ENCODE measurements around the gene COL21A1. TPM values are rescaled to one million over a fixed set of nuclear protein-coding genes. Genes with fewer than 3 reads are reported as not detected.

COL21A1 gene
- total and polyA plus RNA-seq, 3 experiments from 2014 or later: not detected

- no peak overlapping the region for H3K27ac ChIP-seq (ENCODE audit: low read depth, low read length)
- H3K36me3 ChIP-seq (ENCODE audit: insufficient read depth, low read length): no peaks in the 10 kb centered on the region
- no peak overlapping the region for H3K4me3 Mint-ChIP-seq
- H3K4me1 ChIP-seq (ENCODE audit: insufficient read depth, low read length): no peaks in the 10 kb centered on the region
- no peak overlapping the region for H3K4me3 ChIP-seq (ENCODE audit: low read length)
- H3K36me3 Mint-ChIP-seq: no peaks in the 10 kb centered on the region
- no peaks in the 10 kb centered on the region for H3K27me3 Mint-ChIP-seq
- no peaks in the 10 kb centered on the region for H3K4me1 Mint-ChIP-seq
- no peak for DNase-seq
- H3K27ac Mint-ChIP-seq: no peak overlapping the region
- H3K9me3 Mint-ChIP-seq: peaks cover 2 to 12% (median 3%) of the 10 kb centered on the region in 5 donors
- CTCF ChIA-PET: interaction anchor here (0.8 kb wide), 1 partner anchor 45 kb away, joined by 3 read pairs; no protein-coding TSS in a partner anchor
- H3K27me3 ChIP-seq (ENCODE audit: insufficient read depth, low read length, poor library complexity, severe bottlenecking): no peaks in the 10 kb centered on the region
- POLR2A ChIA-PET: no interaction called here
- H3K9me3 ChIP-seq (ENCODE audit: low read length): no peaks in the 10 kb centered on the region
These were observed 214.6 kb downstream of the COL21A1 start for GRCh38 chr6:56032715-56033260.

GRCh38 chr6:56027865-56028264, 219.5 kb downstream of the COL21A1 start:
- H3K9me3 Mint-ChIP-seq: peaks cover 6 to 26% (median 7%) of the 10 kb centered on the region in 5 donors
- no peak overlapping the region for H3K4me3 Mint-ChIP-seq
- H3K4me1 Mint-ChIP-seq: no peaks in the 10 kb centered on the region
- H3K36me3 Mint-ChIP-seq: no peaks in the 10 kb centered on the region
- no peaks in the 10 kb centered on the region for H3K27me3 Mint-ChIP-seq
- no peak for DNase-seq
- ChIA-PET POLR2A (no interaction called here), CTCF (no interaction called here)
- H3K9me3 ChIP-seq (ENCODE audit: low read length): no peaks in the 10 kb centered on the region
- H3K27ac ChIP-seq (ENCODE audit: low read depth, low read length): no peak overlapping the region
- H3K27me3 ChIP-seq (ENCODE audit: insufficient read depth, low read length, poor library complexity, severe bottlenecking): no peaks in the 10 kb centered on the region
- H3K4me3 ChIP-seq (ENCODE audit: low read length): no peak overlapping the region
- no peaks in the 10 kb centered on the region for H3K36me3 ChIP-seq (ENCODE audit: insufficient read depth, low read length)
- H3K4me1 ChIP-seq (ENCODE audit: insufficient read depth, low read length): no peaks in the 10 kb centered on the region
- no peak overlapping the region for H3K27ac Mint-ChIP-seq

GRCh38 chr6:56026455-56027180, 220.8 kb downstream of the COL21A1 start:
- DNase-seq: no peak
- no peaks in the 10 kb centered on the region for H3K36me3 ChIP-seq (ENCODE audit: insufficient read depth, low read length)
- no peak overlapping the region for H3K4me3 ChIP-seq (ENCODE audit: low read length)
- H3K27ac Mint-ChIP-seq: no peak overlapping the region
- peaks cover 2 to 25% (median 6%) of the 10 kb centered on the region in 5 donors for H3K9me3 Mint-ChIP-seq
- no peak overlapping the region for H3K4me3 Mint-ChIP-seq
- no peaks in the 10 kb centered on the region for H3K27me3 ChIP-seq (ENCODE audit: insufficient read depth, low read length, poor library complexity, severe bottlenecking)
- no peak overlapping the region for H3K27ac ChIP-seq (ENCODE audit: low read depth, low read length)
- no peaks in the 10 kb centered on the region for H3K27me3 Mint-ChIP-seq
- H3K4me1 ChIP-seq (ENCODE audit: insufficient read depth, low read length): no peaks in the 10 kb centered on the region
- POLR2A ChIA-PET: no interaction called here
- H3K9me3 ChIP-seq (ENCODE audit: low read length): no peaks in the 10 kb centered on the region
- no peaks in the 10 kb centered on the region for H3K4me1 Mint-ChIP-seq
- H3K36me3 Mint-ChIP-seq: no peaks in the 10 kb centered on the region
- CTCF ChIA-PET: no interaction called here

- Histone ChIP-seq H3K4me1 (ENCODE audit: insufficient read depth, low read length) (no peaks in the 10 kb centered on the region), H3K9me3 (ENCODE audit: low read length) (no peaks in the 10 kb centered on the region), H3K27ac (ENCODE audit: low read depth, low read length) (no peak overlapping the region), H3K4me3 (ENCODE audit: low read length) (no peak overlapping the region), H3K27me3 (ENCODE audit: insufficient read depth, low read length, poor library complexity, severe bottlenecking) (no peaks in the 10 kb centered on the region), H3K36me3 (ENCODE audit: insufficient read depth, low read length) (no peaks in the 10 kb centered on the region)
- DNase-seq: no peak
- peaks cover 2 to 29% (median 7%) of the 10 kb centered on the region in 5 donors for H3K9me3 Mint-ChIP-seq
- no peaks in the 10 kb centered on the region for H3K36me3 Mint-ChIP-seq
- ChIA-PET CTCF (no interaction called here), POLR2A (no interaction called here)
- no peaks in the 10 kb centered on the region for H3K27me3 Mint-ChIP-seq
- H3K4me3 Mint-ChIP-seq: no peak overlapping the region
- H3K27ac Mint-ChIP-seq: no peak overlapping the region
- no peaks in the 10 kb centered on the region for H3K4me1 Mint-ChIP-seq
These were observed 221.6 kb downstream of the COL21A1 start for GRCh38 chr6:56025795-56026194.

- Histone ChIP-seq H3K9me3 (ENCODE audit: low read length) (no peaks in the 10 kb centered on the region), H3K4me1 (ENCODE audit: insufficient read depth, low read length) (no peaks in the 10 kb centered on the region), H3K27ac (ENCODE audit: low read depth, low read length) (no peak overlapping the region), H3K36me3 (ENCODE audit: insufficient read depth, low read length) (no peaks in the 10 kb centered on the region), H3K4me3 (ENCODE audit: low read length) (no peak overlapping the region), H3K27me3 (ENCODE audit: insufficient read depth, low read length, poor library complexity, severe bottlenecking) (no peaks in the 10 kb centered on the region)
- Mint-ChIP-seq H3K27me3 (no peaks in the 10 kb centered on the region), H3K36me3 (no peaks in the 10 kb centered on the region), H3K9me3 (peaks cover 2 to 31% (median 5%) of the 10 kb centered on the region in 5 donors), H3K4me3 (no peak overlapping the region), H3K4me1 (no peaks in the 10 kb centered on the region), H3K27ac (no peak overlapping the region)
- no peak for DNase-seq
- CTCF ChIA-PET: no interaction called here
- POLR2A ChIA-PET: no interaction called here
These were observed 222.4 kb downstream of the COL21A1 start for GRCh38 chr6:56024931-56025330.

GRCh38 chr6:56023829-56024228, 223.6 kb downstream of the COL21A1 start:
- POLR2A ChIA-PET: no interaction called here
- no peaks in the 10 kb centered on the region for H3K36me3 Mint-ChIP-seq
- Histone ChIP-seq H3K4me3 (ENCODE audit: low read length) (no peak overlapping the region), H3K27me3 (ENCODE audit: insufficient read depth, low read length, poor library complexity, severe bottlenecking) (no peaks in the 10 kb centered on the region), H3K9me3 (ENCODE audit: low read length) (no peaks in the 10 kb centered on the region), H3K27ac (ENCODE audit: low read depth, low read length) (no peak overlapping the region), H3K36me3 (ENCODE audit: insufficient read depth, low read length) (no peaks in the 10 kb centered on the region), H3K4me1 (ENCODE audit: insufficient read depth, low read length) (no peaks in the 10 kb centered on the region)
- no peak for DNase-seq
- no peak overlapping the region for H3K4me3 Mint-ChIP-seq
- H3K9me3 Mint-ChIP-seq: peaks cover 2 to 38% (median 7%) of the 10 kb centered on the region in 5 donors
- CTCF ChIA-PET: no interaction called here
- no peak overlapping the region for H3K27ac Mint-ChIP-seq
- H3K4me1 Mint-ChIP-seq: no peaks in the 10 kb centered on the region
- no peaks in the 10 kb centered on the region for H3K27me3 Mint-ChIP-seq

GRCh38 chr6:56022678-56023077, 224.7 kb downstream of the COL21A1 start:
- H3K36me3 Mint-ChIP-seq: no peaks in the 10 kb centered on the region
- Histone ChIP-seq H3K9me3 (ENCODE audit: low read length) (no peaks in the 10 kb centered on the region), H3K27me3 (ENCODE audit: insufficient read depth, low read length, poor library complexity, severe bottlenecking) (no peaks in the 10 kb centered on the region), H3K27ac (ENCODE audit: low read depth, low read length) (no peak overlapping the region), H3K36me3 (ENCODE audit: insufficient read depth, low read length) (no peaks in the 10 kb centered on the region), H3K4me1 (ENCODE audit: insufficient read depth, low read length) (no peaks in the 10 kb centered on the region), H3K4me3 (ENCODE audit: low read length) (no peak overlapping the region)
- H3K9me3 Mint-ChIP-seq: peaks cover 2 to 47% (median 9%) of the 10 kb centered on the region in 5 donors
- no peak overlapping the region for H3K4me3 Mint-ChIP-seq
- no peaks in the 10 kb centered on the region for H3K4me1 Mint-ChIP-seq
- H3K27me3 Mint-ChIP-seq: no peaks in the 10 kb centered on the region
- H3K27ac Mint-ChIP-seq: no peak overlapping the region
- ChIA-PET CTCF (no interaction called here), POLR2A (no interaction called here)
- no peak for DNase-seq

GRCh38 chr6:56021943-56022342, 225.4 kb downstream of the COL21A1 start:
- no peak overlapping the region for H3K4me3 Mint-ChIP-seq
- peaks cover 2 to 47% (median 9%) of the 10 kb centered on the region in 5 donors for H3K9me3 Mint-ChIP-seq
- H3K9me3 ChIP-seq (ENCODE audit: low read length): no peaks in the 10 kb centered on the region
- H3K27me3 Mint-ChIP-seq: no peaks in the 10 kb centered on the region
- H3K27me3 ChIP-seq (ENCODE audit: insufficient read depth, low read length, poor library complexity, severe bottlenecking): no peaks in the 10 kb centered on the region
- H3K27ac ChIP-seq (ENCODE audit: low read depth, low read length): no peak overlapping the region
- DNase-seq: no peak
- H3K4me1 Mint-ChIP-seq: no peaks in the 10 kb centered on the region
- no peaks in the 10 kb centered on the region for H3K4me1 ChIP-seq (ENCODE audit: insufficient read depth, low read length)
- POLR2A ChIA-PET: no interaction called here
- no peaks in the 10 kb centered on the region for H3K36me3 Mint-ChIP-seq
- CTCF ChIA-PET: no interaction called here
- no peak overlapping the region for H3K27ac Mint-ChIP-seq
- H3K4me3 ChIP-seq (ENCODE audit: low read length): no peak overlapping the region
- no peaks in the 10 kb centered on the region for H3K36me3 ChIP-seq (ENCODE audit: insufficient read depth, low read length)
